Measurements from ENCODE around the gene TP73. TPM values are rescaled to one million over a fixed set of nuclear protein-coding genes. Genes with fewer than 3 reads are reported as not detected.

Gene TP73
- polyA plus RNA-seq, 1 donor from 2014 or later: not detected

GRCh38 chr1:3654549-3655281, 2.4 kb downstream of the TP73 start:
- H4K20me1 ChIP-seq (ENCODE audit: insufficient read depth): no peaks in the 10 kb centered on the region
- H3F3A ChIP-seq (ENCODE audit: insufficient read depth, low read length, poor library complexity, severe bottlenecking): no peaks in the 10 kb centered on the region
- no peak overlapping the region for H2AFZ ChIP-seq (ENCODE audit: low read depth, low read length)
- no peak for TF ChIP-seq REST (IDR thresholded peaks at IDR 0.05; ENCODE audit: borderline replicate concordance)
- no peak overlapping the region for H3K4me3 ChIP-seq (ENCODE audit: low read length)
- no peak overlapping the region for H3K27ac ChIP-seq (ENCODE audit: low read length)
- peaks cover under 1% of the 10 kb centered on the region for H3K79me2 ChIP-seq (replicated peaks; ENCODE audit: insufficient read depth, low read length)
- H3K4me2 ChIP-seq (ENCODE audit: low read length): no peak overlapping the region
- no peaks in the 10 kb centered on the region for H3K9me2 ChIP-seq (ENCODE audit: insufficient read depth, low read length)
- H3K9ac ChIP-seq (ENCODE audit: low read length): no peak overlapping the region
- H3K36me3 ChIP-seq (ENCODE audit: insufficient read depth, low read length): no peaks in the 10 kb centered on the region
- peaks cover 50% of the 10 kb centered on the region for H3K27me3 ChIP-seq (ENCODE audit: insufficient read depth, low read depth, low read length)
- no peaks in the 10 kb centered on the region for H3K9me3 ChIP-seq (ENCODE audit: low read length)

GRCh38 chr1:3656450-3657095, 4.3 kb downstream of the TP73 start:
- Histone ChIP-seq H3K79me2 (replicated peaks; ENCODE audit: insufficient read depth, low read length) (no peaks in the 10 kb centered on the region), H3K4me3 (ENCODE audit: low read length) (no peak overlapping the region)

GRCh38 chr1:3657096-3657475, 4.8 kb downstream of the TP73 start:
- Histone ChIP-seq H3K27me3 (ENCODE audit: insufficient read depth, low read depth, low read length) (peaks cover 29% of the 10 kb centered on the region), H3K9ac (ENCODE audit: low read length) (no peak overlapping the region), H3K9me3 (ENCODE audit: low read length) (no peaks in the 10 kb centered on the region), H3K9me2 (ENCODE audit: insufficient read depth, low read length) (no peaks in the 10 kb centered on the region), H2AFZ (ENCODE audit: low read depth, low read length) (no peak overlapping the region), H3K79me2 (replicated peaks; ENCODE audit: insufficient read depth, low read length) (no peaks in the 10 kb centered on the region), H3K36me3 (ENCODE audit: insufficient read depth, low read length) (no peaks in the 10 kb centered on the region), H3K4me3 (ENCODE audit: low read length) (no peak overlapping the region), H3F3A (ENCODE audit: insufficient read depth, low read length, poor library complexity, severe bottlenecking) (no peaks in the 10 kb centered on the region), H3K4me2 (ENCODE audit: low read length) (no peak overlapping the region), H4K20me1 (ENCODE audit: insufficient read depth) (no peaks in the 10 kb centered on the region), H3K27ac (ENCODE audit: low read length) (no peak overlapping the region)
- TF ChIP-seq RAD21 (conservative IDR thresholded peaks at IDR 0.05) (no peak), TAF1 (IDR thresholded peaks at IDR 0.05; ENCODE audit: low read depth) (no peak), EZH2 (IDR thresholded peaks at IDR 0.05; ENCODE audit: borderline replicate concordance, insufficient read depth, low read length, poor library complexity, severe bottlenecking) (no peak), SMC3 (conservative IDR thresholded peaks at IDR 0.05; ENCODE audit: poor library complexity) (no peak), EP300 (conservative IDR thresholded peaks at IDR 0.05; ENCODE audit: poor library complexity, severe bottlenecking) (no peak), REST (IDR thresholded peaks at IDR 0.05; ENCODE audit: borderline replicate concordance) (no peak), POLR2AphosphoS5 (IDR thresholded peaks at IDR 0.05) (no peak), CTCF (IDR thresholded peaks at IDR 0.05; ENCODE audit: poor library complexity, severe bottlenecking) (no peak), MXI1 (conservative IDR thresholded peaks at IDR 0.05; ENCODE audit: poor library complexity, severe bottlenecking) (no peak)

More at GRCh38 chr1:3656450-3657095, 4.3 kb downstream of the TP73 start:
- Histone ChIP-seq H3K9me3 (ENCODE audit: low read length) (no peaks in the 10 kb centered on the region), H3K4me2 (ENCODE audit: low read length) (no peak overlapping the region), H3K9ac (ENCODE audit: low read length) (no peak overlapping the region), H3K9me2 (ENCODE audit: insufficient read depth, low read length) (no peaks in the 10 kb centered on the region), H3K27me3 (ENCODE audit: insufficient read depth, low read depth, low read length) (peaks cover 34% of the 10 kb centered on the region), H3K27ac (ENCODE audit: low read length) (no peak overlapping the region), H2AFZ (ENCODE audit: low read depth, low read length) (no peak overlapping the region), H3K36me3 (ENCODE audit: insufficient read depth, low read length) (no peaks in the 10 kb centered on the region), H3F3A (ENCODE audit: insufficient read depth, low read length, poor library complexity, severe bottlenecking) (no peaks in the 10 kb centered on the region), H4K20me1 (ENCODE audit: insufficient read depth) (no peaks in the 10 kb centered on the region)
- TF ChIP-seq RAD21 (conservative IDR thresholded peaks at IDR 0.05) (no peak), MXI1 (conservative IDR thresholded peaks at IDR 0.05; ENCODE audit: poor library complexity, severe bottlenecking) (no peak), POLR2AphosphoS5 (IDR thresholded peaks at IDR 0.05) (no peak), EP300 (conservative IDR thresholded peaks at IDR 0.05; ENCODE audit: poor library complexity, severe bottlenecking) (no peak), EZH2 (IDR thresholded peaks at IDR 0.05; ENCODE audit: borderline replicate concordance, insufficient read depth, low read length, poor library complexity, severe bottlenecking) (no peak), SMC3 (conservative IDR thresholded peaks at IDR 0.05; ENCODE audit: poor library complexity) (no peak), TAF1 (IDR thresholded peaks at IDR 0.05; ENCODE audit: low read depth) (no peak)

Measured in neural cell (in vitro differentiated cells).